ENCODE measurements around the gene SUSD4. TPM values are rescaled to one million over a fixed set of nuclear protein-coding genes. Genes with fewer than 3 reads are reported as not detected.

Gene SUSD4
- total and polyA plus RNA-seq, 10 of the 15 experiments (the other 5 are each of a cell fraction or from before 2014, with no cell fraction given) = 0.13 to 1.1 (median 0.26) TPM; not detected in 3

- no peak overlapping the region for H3K27ac ChIP-seq (ENCODE audit: control insufficient read depth, insufficient read depth)
Observed at GRCh38 chr1:223345720-223346119, 18.3 kb downstream of the SUSD4 start.

DNA sequence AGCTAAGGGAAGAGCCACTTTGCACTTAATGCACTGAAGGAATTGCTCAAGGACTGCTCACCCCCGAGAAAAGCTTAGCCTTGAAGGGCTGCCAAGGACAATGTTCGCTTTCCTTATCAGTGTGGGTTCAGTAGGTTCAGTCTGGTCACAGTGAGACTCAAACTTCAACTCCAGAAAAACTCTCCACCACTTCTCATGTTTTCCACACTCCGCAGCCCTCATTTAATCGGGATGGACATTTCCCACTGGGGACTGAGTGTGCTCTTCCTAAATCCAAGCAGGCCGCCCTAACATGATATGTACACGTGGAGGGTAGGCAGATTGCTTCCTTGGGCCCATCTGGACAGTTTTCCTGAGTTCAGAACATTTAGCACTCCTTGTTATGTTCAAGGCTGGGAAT, 19.5 kb downstream of the SUSD4 start:
- no peaks in the 10 kb centered on the region for H3K36me3 ChIP-seq (ENCODE audit: control insufficient read depth in 2 of 2, insufficient read depth in 2 of 2, low read length in 1 of 2)
- TF ChIP-seq ZNF274 (IDR thresholded peaks at IDR 0.05; ENCODE audit: insufficient read depth, insufficient read length) (no peak), SUPT20H (IDR thresholded peaks at IDR 0.05; ENCODE audit: borderline replicate concordance, control insufficient read depth, low read depth, low read length) (no peak), SMAD1 (IDR thresholded peaks at IDR 0.05; ENCODE audit: low read depth, partially characterized antibody) (no peak), TARDBP (IDR thresholded peaks at IDR 0.05; ENCODE audit: borderline replicate concordance) (no peak), ZZZ3 (IDR thresholded peaks at IDR 0.05; ENCODE audit: control insufficient read depth, insufficient read length, low read depth) (no peak), MXI1 (IDR thresholded peaks at IDR 0.05; ENCODE audit: low read depth, low read length) (no peak), ZSCAN29 (IDR thresholded peaks at IDR 0.05) (no peak), ZNF24 (IDR thresholded peaks at IDR 0.05) (no peak), BCL11A (IDR thresholded peaks at IDR 0.05; ENCODE audit: low read depth, low read length) (no peak)
- TF ChIP-seq, protein P1, sequence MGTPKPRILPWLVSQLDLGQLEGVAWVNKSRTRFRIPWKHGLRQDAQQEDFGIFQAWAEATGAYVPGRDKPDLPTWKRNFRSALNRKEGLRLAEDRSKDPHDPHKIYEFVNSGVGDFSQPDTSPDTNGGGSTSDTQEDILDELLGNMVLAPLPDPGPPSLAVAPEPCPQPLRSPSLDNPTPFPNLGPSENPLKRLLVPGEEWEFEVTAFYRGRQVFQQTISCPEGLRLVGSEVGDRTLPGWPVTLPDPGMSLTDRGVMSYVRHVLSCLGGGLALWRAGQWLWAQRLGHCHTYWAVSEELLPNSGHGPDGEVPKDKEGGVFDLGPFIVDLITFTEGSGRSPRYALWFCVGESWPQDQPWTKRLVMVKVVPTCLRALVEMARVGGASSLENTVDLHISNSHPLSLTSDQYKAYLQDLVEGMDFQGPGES (IDR thresholded peaks at IDR 0.05) = no peak
- SMC1A ChIA-PET (ENCODE audit: uncharacterized antibody, unreplicated experiment) = no interaction called here
- CTCF ChIA-PET = interaction anchor here (1.1 to 1.5 kb wide), 2 partner anchors 14 to 169 kb away, joined by 3 to 4 read pairs; no protein-coding TSS in a partner anchor
- DNase-seq (ENCODE audit: low read depth, low spot score) (no peak), FAIRE-seq (no peak), ATAC-seq (no peak)
- H3K4me3 ChIP-seq = no peak overlapping the region
- H3K4me1 ChIP-seq (ENCODE audit: control insufficient read depth, insufficient read depth, low read length) = no peaks in the 10 kb centered on the region
- H2AFZ ChIP-seq (ENCODE audit: control insufficient read depth, low read depth, low read length) = no peak overlapping the region
- intact Hi-C loops (cut with micrococcal nuclease; ENCODE audit: unreplicated experiment) (no loop called here), in situ Hi-C loops (cut with MboI) (no loop called here)
- POLR2A ChIA-PET = no interaction called here
- no peaks in the 10 kb centered on the region for H4K20me1 ChIP-seq (ENCODE audit: control insufficient read depth, insufficient read depth)
- H3K4me2 ChIP-seq (ENCODE audit: control insufficient read depth, insufficient read depth) = no peak overlapping the region
- no peaks in the 10 kb centered on the region for H3K79me2 ChIP-seq (ENCODE audit: control insufficient read depth, insufficient read depth, low read length)
- H3K27me3 ChIP-seq (replicated peaks in 1 of 2; ENCODE audit: control insufficient read depth in 2 of 2, insufficient read depth in 2 of 2, low read length in 1 of 2) = no peaks in the 10 kb centered on the region
- BruUV-seq (replicated peaks) = no TSS peak
- RAD21 ChIA-PET (ENCODE audit: unreplicated experiment) = interaction anchor here (1.4 to 1.6 kb wide), 2 partner anchors 17 to 19 kb away, joined by 3 to 4 read pairs; partner anchors contain the start of gene SUSD4
- H3K9ac ChIP-seq (ENCODE audit: control insufficient read depth, insufficient read depth, low read length) = no peak overlapping the region
- no peak overlapping the region for H3K27ac ChIP-seq (ENCODE audit: control insufficient read depth, insufficient read depth)
- H3K9me3 ChIP-seq (replicated peaks; ENCODE audit: control insufficient read depth, insufficient read depth, low read length) = no peaks in the 10 kb centered on the region
- WGBS (ENCODE audit: insufficient coverage, insufficient replicate concordance, low lambda C conversion rate, missing lambda C conversion rate) = 20% methylated on average over 6 of the region's 6 CpGs

More at GRCh38 chr1:223345720-223346119, 18.3 kb downstream of the SUSD4 start:
- in situ Hi-C loops (cut with MboI) (no loop called here), intact Hi-C loops (cut with micrococcal nuclease; ENCODE audit: unreplicated experiment) (no loop called here)
- 36% methylated on average over 4 of the region's 4 CpGs for WGBS (ENCODE audit: insufficient coverage, insufficient replicate concordance, low lambda C conversion rate, missing lambda C conversion rate)
- H4K20me1 ChIP-seq (ENCODE audit: control insufficient read depth, insufficient read depth) = no peaks in the 10 kb centered on the region
- no peaks in the 10 kb centered on the region for H3K27me3 ChIP-seq (replicated peaks in 1 of 2; ENCODE audit: control insufficient read depth in 2 of 2, insufficient read depth in 2 of 2, low read length in 1 of 2)
- H3K4me3 ChIP-seq = no peak overlapping the region
- POLR2A ChIA-PET = no interaction called here
- RAD21 ChIA-PET (ENCODE audit: unreplicated experiment) = no interaction called here
- H2AFZ ChIP-seq (ENCODE audit: control insufficient read depth, low read depth, low read length) = no peak overlapping the region
- H3K4me1 ChIP-seq (ENCODE audit: control insufficient read depth, insufficient read depth, low read length) = no peaks in the 10 kb centered on the region
- DNase-seq (ENCODE audit: low read depth, low spot score) = no peak
- no TSS peak for BruUV-seq (replicated peaks)
- CTCF ChIA-PET = interaction anchor here (0.8 to 1.5 kb wide), 3 partner anchors 13 to 205 kb away, joined by 3 to 4 read pairs (median 3); no protein-coding TSS in a partner anchor
- SMC1A ChIA-PET (ENCODE audit: uncharacterized antibody, unreplicated experiment) = no interaction called here
- no peaks in the 10 kb centered on the region for H3K36me3 ChIP-seq (ENCODE audit: control insufficient read depth in 2 of 2, insufficient read depth in 2 of 2, low read length in 1 of 2)
- FAIRE-seq = no peak
- no peak overlapping the region for H3K4me2 ChIP-seq (ENCODE audit: control insufficient read depth, insufficient read depth)
- no peaks in the 10 kb centered on the region for H3K79me2 ChIP-seq (ENCODE audit: control insufficient read depth, insufficient read depth, low read length)
- no peak overlapping the region for H3K9ac ChIP-seq (ENCODE audit: control insufficient read depth, insufficient read depth, low read length)
- no peak for TF ChIP-seq NR2F1 (conservative IDR thresholded peaks at IDR 0.05)
- TF ChIP-seq HDAC2 (IDR thresholded peaks at IDR 0.05) = no peak
- TF ChIP-seq ATF3 (IDR thresholded peaks at IDR 0.05; ENCODE audit: borderline replicate concordance, extremely low read depth, low read depth, low read length) = no peak
- TF ChIP-seq FOXM1 (IDR thresholded peaks at IDR 0.05; ENCODE audit: low read depth, low read length) = no peak
- no peak for TF ChIP-seq POLR2AphosphoS2 (IDR thresholded peaks at IDR 0.05; ENCODE audit: low read depth, low read length)
- no peaks in the 10 kb centered on the region for H3K9me3 ChIP-seq (replicated peaks; ENCODE audit: control insufficient read depth, insufficient read depth, low read length)
- no peak for ATAC-seq

Data from GM12878 (cell line).